Measurements from ENCODE around the gene SSH2. TPM values are rescaled to one million over a fixed set of nuclear protein-coding genes. Genes with fewer than 3 reads are reported as not detected.

SSH2 gene
- total RNA-seq, 1 experiment from 2014 or later, result 22.9 TPM

DNA sequence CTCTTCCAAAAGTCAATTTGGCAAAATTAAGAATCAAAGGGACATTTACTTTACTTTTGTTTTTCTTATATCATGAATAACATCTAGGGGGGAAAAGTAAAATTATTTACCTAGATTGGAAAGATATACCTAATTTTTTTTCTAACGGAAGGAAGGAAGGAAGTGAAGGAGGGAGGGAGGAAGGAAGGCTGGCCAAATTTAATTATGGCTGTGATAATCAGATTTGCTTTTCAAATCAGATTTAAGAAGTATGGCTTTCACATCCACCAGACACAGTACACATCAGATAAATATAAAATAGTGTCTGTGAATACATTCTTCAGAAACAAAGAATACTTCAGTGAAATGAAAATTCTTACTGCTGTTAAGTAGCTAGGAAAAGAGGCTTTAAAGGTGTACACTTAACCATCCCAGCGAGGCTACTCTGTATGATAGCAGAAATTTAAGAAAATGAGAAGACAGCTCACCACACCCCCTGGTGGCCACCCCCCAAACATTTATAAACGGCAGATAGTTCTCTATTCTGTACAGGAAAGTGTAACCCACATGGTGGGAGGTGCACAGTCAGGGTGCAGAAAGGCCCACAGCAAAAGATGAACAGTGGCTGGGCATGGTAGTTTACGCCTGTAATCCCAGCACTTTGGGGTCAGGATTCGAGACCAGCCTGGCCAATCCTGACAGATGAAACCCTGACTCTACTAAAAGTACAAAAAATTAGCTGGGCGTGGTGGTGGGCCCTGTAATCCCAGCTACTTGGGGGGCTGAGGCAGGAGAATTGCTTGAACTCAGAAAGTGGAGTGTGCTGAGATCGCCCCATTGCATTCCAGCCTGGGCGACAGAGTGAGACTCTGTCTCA lies 150.8 kb downstream of the SSH2 start:
- H3K9me3 Mint-ChIP-seq (ENCODE audit: low read depth, unreplicated experiment), result no peaks in the 10 kb centered on the region
- H3K36me3 Mint-ChIP-seq (ENCODE audit: insufficient read depth, unreplicated experiment), result no peaks in the 10 kb centered on the region
- CTCF ChIA-PET, result interaction anchor here (0.6 to 3.7 kb wide), 9 partner anchors 18 to 298 kb away, joined by 3 to 69 read pairs (median 3); no protein-coding TSS in a partner anchor
- no TSS peak for BruUV-seq (replicated peaks)
- H3K27ac Mint-ChIP-seq (ENCODE audit: unreplicated experiment), result no peak overlapping the region
- TF ChIP-seq, protein P1, sequence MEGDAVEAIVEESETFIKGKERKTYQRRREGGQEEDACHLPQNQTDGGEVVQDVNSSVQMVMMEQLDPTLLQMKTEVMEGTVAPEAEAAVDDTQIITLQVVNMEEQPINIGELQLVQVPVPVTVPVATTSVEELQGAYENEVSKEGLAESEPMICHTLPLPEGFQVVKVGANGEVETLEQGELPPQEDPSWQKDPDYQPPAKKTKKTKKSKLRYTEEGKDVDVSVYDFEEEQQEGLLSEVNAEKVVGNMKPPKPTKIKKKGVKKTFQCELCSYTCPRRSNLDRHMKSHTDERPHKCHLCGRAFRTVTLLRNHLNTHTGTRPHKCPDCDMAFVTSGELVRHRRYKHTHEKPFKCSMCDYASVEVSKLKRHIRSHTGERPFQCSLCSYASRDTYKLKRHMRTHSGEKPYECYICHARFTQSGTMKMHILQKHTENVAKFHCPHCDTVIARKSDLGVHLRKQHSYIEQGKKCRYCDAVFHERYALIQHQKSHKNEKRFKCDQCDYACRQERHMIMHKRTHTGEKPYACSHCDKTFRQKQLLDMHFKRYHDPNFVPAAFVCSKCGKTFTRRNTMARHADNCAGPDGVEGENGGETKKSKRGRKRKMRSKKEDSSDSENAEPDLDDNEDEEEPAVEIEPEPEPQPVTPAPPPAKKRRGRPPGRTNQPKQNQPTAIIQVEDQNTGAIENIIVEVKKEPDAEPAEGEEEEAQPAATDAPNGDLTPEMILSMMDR (IDR thresholded peaks at IDR 0.05; ENCODE audit: unreplicated experiment), result peak; percentile 65
- H3K27me3 Mint-ChIP-seq (ENCODE audit: unreplicated experiment), result no peaks in the 10 kb centered on the region
- H3K4me1 Mint-ChIP-seq (ENCODE audit: low read depth, unreplicated experiment), result no peaks in the 10 kb centered on the region
- peak; percentile 77 for DNase-seq
- intact Hi-C loops (cut with micrococcal nuclease; ENCODE audit: unreplicated experiment), result loop anchor here (1.0 to 5.0 kb wide), 2 partner anchors 37 to 140 kb away; no protein-coding TSS in a partner anchor
- H3K4me3 Mint-ChIP-seq (ENCODE audit: low read depth, unreplicated experiment), result no peak overlapping the region

DNA sequence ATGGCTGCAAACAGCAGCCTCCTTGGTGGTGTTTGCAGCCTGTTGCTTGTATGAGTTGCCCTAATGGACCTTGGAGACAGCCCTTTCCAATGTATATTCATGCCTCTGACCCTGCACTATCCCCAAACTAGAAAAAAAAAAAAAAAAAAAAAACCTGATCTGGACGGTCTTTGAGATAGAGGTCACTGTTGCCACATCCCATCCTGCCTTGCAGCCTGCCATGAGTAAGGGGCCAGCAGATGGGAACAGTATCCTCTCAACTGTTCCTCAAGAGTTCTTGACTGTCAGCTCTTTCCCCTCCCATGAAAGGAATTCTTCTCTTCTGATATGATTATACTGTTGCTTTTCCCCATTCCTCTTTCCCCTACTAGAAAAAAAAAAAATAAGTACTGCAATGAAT lies 152.4 kb downstream of the SSH2 start:
- BruUV-seq (replicated peaks), result no TSS peak
- DNase-seq, result no peak
- Mint-ChIP-seq H3K27ac (ENCODE audit: unreplicated experiment) (no peak overlapping the region), H3K27me3 (ENCODE audit: unreplicated experiment) (no peaks in the 10 kb centered on the region), H3K9me3 (ENCODE audit: low read depth, unreplicated experiment) (no peaks in the 10 kb centered on the region), H3K4me1 (ENCODE audit: low read depth, unreplicated experiment) (no peaks in the 10 kb centered on the region), H3K4me3 (ENCODE audit: low read depth, unreplicated experiment) (no peak overlapping the region), H3K36me3 (ENCODE audit: insufficient read depth, unreplicated experiment) (no peaks in the 10 kb centered on the region)
- intact Hi-C loops (cut with micrococcal nuclease; ENCODE audit: unreplicated experiment), result loop anchor here (5.0 kb wide), 1 partner anchor 35 kb away; no protein-coding TSS in a partner anchor
- TF ChIP-seq, protein P1 (IDR thresholded peaks at IDR 0.05; ENCODE audit: unreplicated experiment), result no peak
- CTCF ChIA-PET, result interaction anchor here (0.6 to 3.7 kb wide), 4 partner anchors 90 to 161 kb away, joined by 3 to 69 read pairs (median 3); no protein-coding TSS in a partner anchor

DNA sequence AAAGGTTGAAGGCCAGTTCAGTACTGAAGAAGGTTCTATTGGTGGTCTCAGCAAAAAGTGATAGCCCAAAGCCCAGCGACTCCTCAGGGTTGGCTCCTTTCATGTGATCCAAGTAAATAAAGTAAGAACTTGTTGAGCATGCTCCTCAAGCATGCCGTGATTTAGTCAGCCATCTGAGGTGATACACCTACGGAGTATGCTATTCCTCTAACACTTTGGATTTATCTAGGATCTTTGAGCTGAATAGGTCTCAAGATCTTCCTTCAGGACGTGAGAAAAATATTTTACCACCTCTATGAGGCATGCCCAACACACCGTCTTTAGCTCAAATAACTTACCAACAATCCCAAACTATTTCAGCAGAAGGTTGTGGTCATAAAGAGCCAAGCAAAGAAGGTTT lies 154.0 kb downstream of the SSH2 start:
- Mint-ChIP-seq H3K4me1 (ENCODE audit: low read depth, unreplicated experiment) (no peaks in the 10 kb centered on the region), H3K9me3 (ENCODE audit: low read depth, unreplicated experiment) (no peaks in the 10 kb centered on the region), H3K36me3 (ENCODE audit: insufficient read depth, unreplicated experiment) (no peaks in the 10 kb centered on the region), H3K27ac (ENCODE audit: unreplicated experiment) (no peak overlapping the region), H3K27me3 (ENCODE audit: unreplicated experiment) (no peaks in the 10 kb centered on the region), H3K4me3 (ENCODE audit: low read depth, unreplicated experiment) (no peak overlapping the region)
- TF ChIP-seq, protein P1 (IDR thresholded peaks at IDR 0.05; ENCODE audit: unreplicated experiment), result no peak
- CTCF ChIA-PET, result interaction anchor here (0.7 kb wide), 1 partner anchor 137 kb away, joined by 3 read pairs; no protein-coding TSS in a partner anchor
- no TSS peak for BruUV-seq (replicated peaks)
- intact Hi-C loops (cut with micrococcal nuclease; ENCODE audit: unreplicated experiment), result loop anchor here (5.0 kb wide), 1 partner anchor 34 kb away; no protein-coding TSS in a partner anchor
- DNase-seq, result no peak

DNA sequence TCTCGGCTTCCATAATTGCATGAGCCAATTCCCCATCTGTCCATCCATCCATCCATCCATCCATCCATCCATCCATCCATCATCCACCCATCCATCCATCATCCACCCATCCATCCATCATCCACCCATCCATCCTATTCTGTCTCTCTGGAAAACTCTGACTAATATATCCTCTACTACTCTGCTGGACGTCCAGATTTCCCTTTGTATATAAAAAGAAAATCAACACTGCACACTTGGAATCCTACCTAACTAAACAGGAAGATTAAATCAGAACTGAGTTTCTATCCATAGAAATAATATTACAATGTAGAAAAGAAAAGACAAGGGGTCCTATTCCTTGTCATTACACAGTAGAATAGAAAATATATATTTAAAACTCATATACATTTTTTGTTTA lies 157.0 kb downstream of the SSH2 start:
- no peaks in the 10 kb centered on the region for H3K36me3 Mint-ChIP-seq (ENCODE audit: insufficient read depth, unreplicated experiment)
- no peak overlapping the region for H3K27ac Mint-ChIP-seq (ENCODE audit: unreplicated experiment)
- intact Hi-C loops (cut with micrococcal nuclease; ENCODE audit: unreplicated experiment), result no loop called here
- CTCF ChIA-PET, result no interaction called here
- H3K4me1 Mint-ChIP-seq (ENCODE audit: low read depth, unreplicated experiment), result no peaks in the 10 kb centered on the region
- H3K9me3 Mint-ChIP-seq (ENCODE audit: low read depth, unreplicated experiment), result no peaks in the 10 kb centered on the region
- no peak for DNase-seq
- no TSS peak for BruUV-seq (replicated peaks)
- H3K4me3 Mint-ChIP-seq (ENCODE audit: low read depth, unreplicated experiment), result no peak overlapping the region
- no peaks in the 10 kb centered on the region for H3K27me3 Mint-ChIP-seq (ENCODE audit: unreplicated experiment)
- TF ChIP-seq, protein P1 (IDR thresholded peaks at IDR 0.05; ENCODE audit: unreplicated experiment), result no peak

Measured in Calu3 (cell line).